Ammon's horn (tissue), 1 donor: Measurements from ENCODE around the gene RUNX3.

Experiments
- DNase-seq: peaks from one replicate; pipeline ENCODE4 v3.0.0-alpha.2; 2016; ENCODE audit warnings: low spot score

Gene RUNX3

GRCh38 chr1:24963099-24963872 is 33.2 kb upstream of the RUNX3 start:
- DNase-seq = no peak

GRCh38 chr1:24961961-24962861 is 32.1 kb upstream of the RUNX3 start:
- DNase-seq = no peak

- no peak for DNase-seq
These were observed 31.3 kb upstream of the RUNX3 start for GRCh38 chr1:24961334-24961733.

- no peak for DNase-seq
These were observed 30.2 kb upstream of the RUNX3 start for GRCh38 chr1:24960071-24960801.

- no peak for DNase-seq
These were observed 29.5 kb upstream of the RUNX3 start for GRCh38 chr1:24959623-24959975.

GRCh38 chr1:24958766-24959622 is 28.9 kb upstream of the RUNX3 start:
- DNase-seq = no peak

- no peak for DNase-seq
These were observed 28.0 kb upstream of the RUNX3 start for GRCh38 chr1:24957808-24958752.

GRCh38 chr1:24957016-24957807 is 27.1 kb upstream of the RUNX3 start:
- DNase-seq = peak; percentile 47

- DNase-seq = no peak
These were observed 25.8 kb upstream of the RUNX3 start for GRCh38 chr1:24955779-24956365.

- DNase-seq = no peak
These were observed 25.1 kb upstream of the RUNX3 start for GRCh38 chr1:24955161-24955560.

GRCh38 chr1:24954631-24955030 is 24.6 kb upstream of the RUNX3 start:
- DNase-seq = no peak

- no peak for DNase-seq
These were observed 23.9 kb upstream of the RUNX3 start for GRCh38 chr1:24954022-24954421.

- no peak for DNase-seq
These were observed 22.4 kb upstream of the RUNX3 start for GRCh38 chr1:24952413-24952841.

GRCh38 chr1:24951810-24952412 is 21.8 kb upstream of the RUNX3 start:
- DNase-seq = no peak

- no peak for DNase-seq
These were observed 21.3 kb upstream of the RUNX3 start for GRCh38 chr1:24951337-24951736.

- DNase-seq = no peak
These were observed 19.3 kb upstream of the RUNX3 start for GRCh38 chr1:24949331-24949881.

GRCh38 chr1:24948079-24948827 is 18.2 kb upstream of the RUNX3 start:
- no peak for DNase-seq
